WI38 (cell line): ENCODE measurements around the gene EXOSC5.

Source experiments
- H3K4me3 ChIP-seq: 2 replicates; pipeline ENCODE4 v1.5.1; 2011; ENCODE audit warnings: low read depth, mild to moderate bottlenecking, control low read depth, low read length
- TF ChIP-seq, protein P1 (sequence below): IDR thresholded peaks from 2 replicates; pipeline ENCODE4 v1.5.1; 2012; ENCODE audit warnings: low read depth, mild to moderate bottlenecking, control low read depth, low read length

EXOSC5 gene

DNA sequence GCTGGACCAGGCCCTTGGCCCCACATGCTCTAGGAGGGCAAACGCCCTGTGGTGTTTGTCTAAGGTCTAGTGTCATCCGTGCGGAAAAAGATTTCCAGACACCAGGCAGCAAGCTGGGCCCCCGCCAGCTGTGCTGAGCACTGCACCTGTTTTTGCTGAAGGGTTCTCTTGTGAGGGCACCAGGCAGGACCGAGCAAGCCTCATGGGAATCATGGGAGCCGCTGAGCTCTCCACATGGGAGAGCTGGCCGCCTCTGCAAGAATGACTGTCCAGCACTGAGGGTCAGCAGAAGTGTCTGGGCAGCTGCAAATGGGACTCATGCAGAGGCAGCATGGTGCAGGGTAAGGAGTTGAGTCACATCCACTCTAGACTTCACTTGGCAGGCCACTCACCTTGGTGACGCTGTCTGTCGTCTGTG lies 18.0 kb upstream of the EXOSC5 start:
- TF ChIP-seq, protein P1, sequence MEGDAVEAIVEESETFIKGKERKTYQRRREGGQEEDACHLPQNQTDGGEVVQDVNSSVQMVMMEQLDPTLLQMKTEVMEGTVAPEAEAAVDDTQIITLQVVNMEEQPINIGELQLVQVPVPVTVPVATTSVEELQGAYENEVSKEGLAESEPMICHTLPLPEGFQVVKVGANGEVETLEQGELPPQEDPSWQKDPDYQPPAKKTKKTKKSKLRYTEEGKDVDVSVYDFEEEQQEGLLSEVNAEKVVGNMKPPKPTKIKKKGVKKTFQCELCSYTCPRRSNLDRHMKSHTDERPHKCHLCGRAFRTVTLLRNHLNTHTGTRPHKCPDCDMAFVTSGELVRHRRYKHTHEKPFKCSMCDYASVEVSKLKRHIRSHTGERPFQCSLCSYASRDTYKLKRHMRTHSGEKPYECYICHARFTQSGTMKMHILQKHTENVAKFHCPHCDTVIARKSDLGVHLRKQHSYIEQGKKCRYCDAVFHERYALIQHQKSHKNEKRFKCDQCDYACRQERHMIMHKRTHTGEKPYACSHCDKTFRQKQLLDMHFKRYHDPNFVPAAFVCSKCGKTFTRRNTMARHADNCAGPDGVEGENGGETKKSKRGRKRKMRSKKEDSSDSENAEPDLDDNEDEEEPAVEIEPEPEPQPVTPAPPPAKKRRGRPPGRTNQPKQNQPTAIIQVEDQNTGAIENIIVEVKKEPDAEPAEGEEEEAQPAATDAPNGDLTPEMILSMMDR, result no peak
- H3K4me3 ChIP-seq, result no peak overlapping the region

DNA sequence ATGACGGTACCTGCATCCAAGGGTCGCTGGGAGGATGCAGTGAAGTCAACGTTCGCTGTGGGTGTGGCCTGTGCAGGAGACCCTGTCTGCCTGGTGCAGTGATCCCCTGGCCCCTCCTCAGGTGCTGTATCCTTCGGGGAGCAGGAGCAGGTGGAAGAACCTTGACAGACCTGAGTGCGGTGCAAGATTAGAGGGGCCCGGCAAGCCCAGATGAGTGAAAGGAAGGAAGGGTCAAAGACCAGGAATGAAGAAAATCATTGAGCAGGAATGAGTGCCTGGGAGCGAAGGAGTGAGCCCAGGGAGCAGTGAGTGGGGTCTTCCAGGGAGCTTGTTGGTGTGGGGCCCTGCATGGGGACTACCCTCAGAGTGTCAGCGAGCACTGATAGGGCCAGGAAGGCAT lies 17.3 kb upstream of the EXOSC5 start:
- no peak overlapping the region for H3K4me3 ChIP-seq
- TF ChIP-seq, protein P1, result no peak

- no peak overlapping the region for H3K4me3 ChIP-seq
These were observed 16.8 kb upstream of the EXOSC5 start for GRCh38 chr19:41413947-41414346.

GRCh38 chr19:41412953-41413352 lies 15.8 kb upstream of the EXOSC5 start:
- TF ChIP-seq, protein P1, result no peak
- no peak overlapping the region for H3K4me3 ChIP-seq

More at GRCh38 chr19:41413947-41414346, 16.8 kb upstream of the EXOSC5 start:
- TF ChIP-seq, protein P1, result no peak

DNA sequence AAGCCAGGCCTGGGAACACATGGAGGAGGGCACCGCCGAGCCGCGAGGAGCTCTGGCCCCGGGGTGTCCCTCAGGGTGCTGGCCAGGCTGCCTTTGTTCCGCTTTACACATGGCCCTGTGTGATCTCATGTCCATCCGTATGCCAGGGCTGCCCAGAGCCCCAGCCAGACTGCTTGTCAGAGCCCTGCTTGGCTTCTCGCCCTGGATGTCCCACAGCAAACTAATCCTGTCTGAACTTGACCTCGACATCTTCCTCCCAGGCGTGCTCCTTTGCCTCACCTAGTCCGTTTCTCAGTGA lies 14.8 kb upstream of the EXOSC5 start:
- TF ChIP-seq, protein P1, result no peak

GRCh38 chr19:41411100-41411967 lies 14.2 kb upstream of the EXOSC5 start:
- no peak overlapping the region for H3K4me3 ChIP-seq
- TF ChIP-seq, protein P1, result no peak

More for the DNA sequence above, 14.8 kb upstream of the EXOSC5 start:
- H3K4me3 ChIP-seq, result no peak overlapping the region

DNA sequence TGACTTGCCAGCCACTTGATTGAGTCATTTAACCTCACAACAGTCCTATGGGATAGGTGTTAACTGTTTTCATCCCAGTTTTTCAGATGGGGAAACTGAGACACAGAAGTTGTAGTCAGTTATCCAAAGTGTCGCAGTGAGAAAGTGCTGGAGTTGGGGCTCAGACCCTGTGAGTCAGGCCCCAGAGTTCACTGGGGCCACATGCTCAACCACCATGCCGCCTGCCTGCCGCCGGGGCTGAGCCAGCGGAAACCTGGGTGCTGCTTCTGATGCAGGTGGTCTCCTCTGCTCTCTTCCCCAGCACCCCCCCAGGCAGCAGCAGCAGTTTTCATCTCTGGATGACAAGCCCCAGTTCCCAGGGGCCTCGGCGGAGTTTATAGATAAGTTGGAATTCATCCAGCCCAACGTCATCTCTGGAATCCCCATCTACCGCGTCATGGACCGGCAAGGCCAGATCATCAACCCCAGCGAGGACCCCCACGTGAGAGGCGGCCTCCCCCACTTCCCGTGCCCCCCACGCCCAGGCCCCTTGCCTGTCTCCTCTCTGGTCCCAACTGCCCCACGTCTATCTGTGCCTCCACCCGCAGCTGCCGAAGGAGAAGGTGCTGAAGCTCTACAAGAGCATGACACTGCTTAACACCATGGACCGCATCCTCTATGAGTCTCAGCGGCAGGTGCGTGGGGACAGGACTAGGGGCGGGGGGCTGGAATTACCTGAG lies 13.3 kb upstream of the EXOSC5 start:
- TF ChIP-seq, protein P1, result no peak
- H3K4me3 ChIP-seq, result no peak overlapping the region
